GM20431 (cell line): ENCODE results near the gene RPS6KB1.
"Not testable (repeated sequence)": the region's sequence is repeated elsewhere in the genome, so short reads cannot be mapped to it uniquely, and the experiment has no call there.

Experiments
- in situ Hi-C: fragments of 300-500 bp; cut with MseI, MboI; formaldehyde crosslinking; loops from one replicate; pipeline ENCODE4 v1.15.0; 2020; ENCODE audit warnings: low sequenced_read_pairs; ENCODE audit not compliant: unreplicated experiment

Gene RPS6KB1

DNA sequence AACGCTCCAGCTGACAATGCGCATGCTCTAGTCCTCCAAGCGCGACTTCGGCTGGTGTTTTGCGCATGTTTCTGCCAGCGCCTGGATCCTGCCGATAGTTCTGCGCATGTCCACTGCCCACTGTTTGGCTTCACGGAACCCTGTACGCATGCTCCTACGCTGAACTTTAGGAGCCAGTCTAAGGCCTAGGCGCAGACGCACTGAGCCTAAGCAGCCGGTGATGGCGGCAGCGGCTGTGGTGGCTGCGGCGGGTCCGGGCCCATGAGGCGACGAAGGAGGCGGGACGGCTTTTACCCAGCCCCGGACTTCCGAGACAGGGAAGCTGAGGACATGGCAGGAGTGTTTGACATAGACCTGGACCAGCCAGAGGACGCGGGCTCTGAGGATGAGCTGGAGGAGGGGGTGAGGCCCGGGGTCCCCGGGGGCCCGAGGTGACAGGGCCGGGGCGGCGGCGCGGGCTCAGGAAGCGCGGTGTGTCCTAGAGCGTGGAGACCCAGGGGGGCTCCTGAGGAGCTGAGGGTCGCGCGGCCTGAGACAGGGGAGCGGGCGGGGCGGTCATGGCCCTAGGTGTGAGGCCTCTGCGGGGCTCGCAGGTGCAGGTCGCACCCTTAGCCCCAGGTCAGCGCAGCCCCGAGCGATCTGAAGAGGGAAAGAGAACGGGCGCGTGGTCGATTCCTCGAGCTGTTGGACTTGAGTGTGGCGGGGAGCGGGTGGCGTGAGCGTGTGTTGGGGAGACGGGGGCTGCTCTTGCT lies at the start of gene RPS6KB1, which contains the start of gene TUBD1:
Gene RPS6KB1 (plus strand): TSS at position 198 of the 752 bp plus-strand sequence. CDS start 64 bp downstream, at position 262.
Gene TUBD1 (minus strand): TSS at position 20 of the 752 bp plus-strand sequence. CDS start 1,941 bp downstream, outside the sequence.
- in situ Hi-C loops: no loop called here

DNA sequence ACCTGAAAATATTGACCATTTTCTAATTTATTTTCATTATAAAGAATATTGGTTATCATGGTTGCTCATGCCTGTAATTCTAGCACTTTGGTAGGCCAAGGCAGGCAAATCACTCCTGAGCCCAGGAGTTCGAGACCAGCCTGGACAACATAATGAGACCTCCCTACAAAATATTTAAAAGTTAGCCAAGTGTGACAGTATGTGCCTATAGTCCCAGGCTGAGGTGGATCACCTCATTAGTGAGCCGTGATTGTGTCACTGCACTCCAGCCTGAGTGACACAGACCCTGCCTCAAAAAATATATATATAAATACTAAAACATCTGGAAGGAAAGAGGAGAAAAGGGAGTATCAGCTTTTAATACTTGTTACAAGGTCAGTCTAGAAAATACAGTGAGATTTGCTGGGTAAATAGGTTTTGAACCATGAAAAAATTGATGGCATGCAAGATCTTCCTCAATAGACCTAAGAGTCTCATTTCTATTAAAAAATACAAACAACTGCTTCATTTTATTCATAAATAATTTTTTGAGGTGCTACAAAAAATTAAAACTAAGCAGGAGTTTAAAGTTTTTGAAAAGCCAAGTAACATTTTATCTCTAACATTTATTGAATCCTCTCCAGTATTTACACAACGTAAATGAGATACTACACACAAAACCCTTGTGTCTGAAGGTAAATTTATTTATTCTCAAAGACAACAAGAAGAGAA lies 47.9 kb upstream of the RPS6KB1 start:
- in situ Hi-C loops: no loop called here

DNA sequence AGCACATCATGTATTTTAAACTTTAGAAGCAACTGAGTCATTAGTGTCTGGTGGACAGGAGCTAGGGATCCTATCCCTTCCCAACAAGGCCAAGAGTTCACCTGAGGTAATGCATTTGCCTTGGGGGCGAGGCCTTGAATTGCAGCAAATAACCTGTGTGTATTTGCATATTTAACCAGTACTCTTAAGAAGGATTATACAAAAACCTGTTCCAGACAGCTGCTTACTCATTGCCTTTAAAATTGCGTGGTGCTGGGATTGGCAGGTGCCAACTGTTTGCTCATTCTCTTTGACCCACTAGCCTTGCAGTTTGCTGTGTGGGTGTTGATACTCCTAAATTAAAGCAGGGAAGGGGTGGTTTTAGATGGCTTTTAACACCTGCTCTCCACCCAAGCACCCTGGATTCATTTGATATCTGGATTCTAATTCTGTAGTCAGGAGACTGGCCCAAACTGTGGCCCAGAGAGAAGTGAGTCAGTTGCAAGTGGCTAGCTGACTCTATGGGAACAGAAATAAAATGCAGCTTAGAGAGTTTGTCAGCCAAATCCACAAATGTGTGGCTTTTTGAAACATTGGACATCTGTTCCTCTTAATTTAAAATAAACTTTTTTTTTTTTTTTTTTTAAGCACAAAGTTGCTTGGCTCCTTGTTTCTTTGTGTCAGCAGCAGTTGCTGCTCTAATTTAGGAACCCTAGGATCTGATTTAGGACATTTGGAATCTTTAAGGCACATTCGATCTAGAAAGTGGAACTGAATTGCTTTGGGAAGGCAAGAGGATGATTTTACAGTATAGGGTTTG lies 47.1 kb upstream of the RPS6KB1 start:
- in situ Hi-C loops: no loop called here

DNA sequence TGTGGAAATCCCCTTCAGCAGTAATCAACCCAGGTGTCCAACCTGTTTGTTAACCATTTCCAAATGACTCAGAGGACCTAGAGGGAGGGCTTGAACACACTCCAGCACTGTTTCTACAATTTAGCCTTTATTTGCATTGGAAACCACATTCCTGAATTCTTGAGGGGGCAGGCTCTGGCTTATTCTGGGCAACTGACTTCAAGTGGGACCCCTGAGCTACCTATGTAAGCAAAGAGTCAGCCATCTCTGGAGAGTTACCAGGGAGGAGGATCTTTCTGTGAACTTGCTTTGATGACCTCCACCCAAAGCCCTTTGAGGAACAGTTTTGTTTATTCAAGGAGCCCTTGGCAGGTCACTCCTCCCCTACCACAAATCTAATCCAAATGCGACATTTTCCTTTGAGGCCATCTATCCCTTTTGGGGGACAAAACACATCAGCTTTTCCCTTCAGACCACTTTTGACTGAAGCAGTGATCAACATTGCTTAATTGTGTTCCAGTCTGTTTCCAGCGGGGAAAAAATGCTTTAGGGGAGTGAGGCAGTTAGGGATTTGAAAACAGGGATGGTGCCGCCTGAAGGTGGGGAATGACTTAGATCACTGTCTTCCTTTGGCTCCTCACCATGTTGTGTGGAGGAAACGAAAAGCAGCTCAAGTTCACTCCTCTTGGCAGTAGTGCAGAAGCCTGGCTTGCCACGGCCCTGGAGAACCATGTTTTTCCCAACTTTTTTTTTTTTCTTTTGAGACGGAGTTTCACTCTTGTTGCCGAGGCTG lies 46.3 kb upstream of the RPS6KB1 start:
- in situ Hi-C loops: no loop called here

DNA sequence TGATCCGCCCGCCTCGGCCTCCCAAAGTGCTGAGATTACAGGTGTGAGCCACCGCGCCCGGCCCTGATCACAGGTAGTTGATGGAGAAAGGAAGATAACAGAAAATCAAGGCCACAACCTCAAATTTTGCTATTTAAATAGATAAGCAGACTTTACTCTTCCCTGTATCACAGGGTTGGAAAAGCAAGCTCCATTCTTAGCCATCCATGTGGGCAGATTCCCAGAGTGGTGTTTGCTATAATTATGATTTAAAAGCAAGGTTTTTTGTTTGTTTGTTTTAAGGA lies 44.6 kb upstream of the RPS6KB1 start:
- in situ Hi-C loops: no loop called here

DNA sequence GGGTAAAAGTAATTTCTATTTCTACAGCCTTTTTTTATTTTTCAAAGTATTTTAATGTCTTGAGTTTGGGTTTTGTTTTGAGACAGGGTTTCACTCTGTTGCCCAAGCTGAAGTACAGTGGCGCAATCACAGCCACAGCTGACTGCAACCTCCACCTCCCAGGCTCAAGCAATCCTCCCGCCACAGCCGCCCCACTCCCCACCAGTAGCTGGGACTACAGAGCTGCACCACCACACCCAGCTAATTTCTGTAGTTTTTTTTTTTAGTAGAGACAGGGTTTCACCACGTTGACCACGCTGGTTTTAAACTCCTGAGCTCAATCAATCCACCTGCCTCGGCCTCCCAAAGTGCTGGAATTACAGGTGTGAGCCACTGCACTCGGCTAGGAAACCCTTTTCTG lies 44.1 kb upstream of the RPS6KB1 start:
- in situ Hi-C loops: no loop called here

DNA sequence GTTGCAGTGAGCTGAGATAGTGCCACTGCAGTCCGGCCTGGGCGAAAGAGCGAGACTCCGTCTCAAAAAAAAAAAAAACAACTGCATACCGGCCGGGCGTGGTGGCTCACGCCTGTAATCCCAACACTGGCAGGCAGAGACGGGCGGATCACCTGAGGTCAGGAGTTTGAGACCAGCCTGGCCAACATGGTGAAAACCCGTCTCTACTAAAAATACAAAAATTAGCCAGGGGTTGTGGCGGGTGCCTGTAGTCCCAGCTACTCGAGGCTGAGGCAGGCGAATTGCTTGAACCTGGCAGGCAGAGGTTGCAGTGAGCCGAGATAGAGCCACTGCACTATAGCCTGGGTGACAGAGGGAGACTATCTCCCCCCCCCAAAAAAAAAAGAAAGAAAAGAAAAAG lies 42.6 kb upstream of the RPS6KB1 start:
- in situ Hi-C loops: not testable (repeated sequence)

DNA sequence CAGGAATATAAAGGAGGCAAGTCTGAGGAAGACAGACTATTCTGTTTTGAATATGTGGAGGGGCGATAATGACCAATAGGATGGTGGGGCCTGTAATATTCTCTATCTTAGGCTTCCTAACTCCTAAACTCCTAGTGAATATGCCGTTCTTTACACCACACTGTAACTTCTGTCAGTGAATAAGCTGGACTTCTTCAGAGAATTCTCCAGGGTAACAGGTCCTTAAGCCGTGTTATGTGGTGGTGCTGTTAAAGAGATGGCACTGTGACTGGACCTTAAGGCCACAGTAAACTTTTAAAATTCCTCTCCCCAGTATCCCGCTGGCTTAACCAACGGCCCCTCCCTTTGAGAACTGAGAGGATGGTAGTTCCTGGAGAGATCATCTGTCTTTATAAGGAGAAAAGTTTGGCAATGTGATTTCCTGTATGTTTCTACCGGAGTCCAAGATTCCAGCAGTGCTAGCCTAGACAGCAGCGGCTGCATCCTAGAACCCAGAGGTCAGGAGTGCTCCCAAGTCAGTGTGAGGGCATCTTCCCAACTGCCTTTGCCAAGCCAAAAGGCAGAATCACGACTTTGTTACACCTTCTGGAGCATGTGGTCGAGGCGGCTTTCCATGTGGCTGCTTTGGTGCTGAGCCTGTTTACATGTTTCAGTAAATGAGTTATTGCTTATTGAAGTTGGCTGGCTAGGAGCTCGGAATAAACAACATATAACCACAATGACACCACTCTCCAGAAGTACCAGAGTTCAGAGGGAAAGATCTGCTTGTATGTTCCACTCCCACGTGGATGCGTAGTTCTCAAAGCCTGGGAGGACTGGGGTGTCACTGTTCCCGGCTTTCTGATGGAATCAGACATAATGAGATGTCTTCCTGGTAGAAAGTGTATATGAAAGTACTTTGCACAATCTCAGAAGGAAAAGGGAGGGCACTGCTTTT lies 41.2 kb upstream of the RPS6KB1 start:
- in situ Hi-C loops: no loop called here

DNA sequence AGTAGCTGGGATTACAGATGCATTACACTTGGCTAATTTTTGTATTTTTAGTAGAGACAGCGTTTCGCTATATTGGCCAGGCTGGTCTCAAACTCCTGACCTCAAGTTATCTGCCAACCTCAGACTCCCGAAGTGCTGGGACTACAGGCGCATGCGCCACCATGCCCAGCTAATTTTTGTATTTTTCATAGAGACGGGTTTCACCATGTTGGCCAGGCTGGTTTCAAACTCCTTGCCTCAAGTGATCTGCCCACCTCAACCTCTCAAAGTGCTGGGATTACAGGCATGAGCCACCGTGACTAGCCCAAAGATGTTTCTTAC lies 40.1 kb upstream of the RPS6KB1 start:
- in situ Hi-C loops: not testable (repeated sequence)

DNA sequence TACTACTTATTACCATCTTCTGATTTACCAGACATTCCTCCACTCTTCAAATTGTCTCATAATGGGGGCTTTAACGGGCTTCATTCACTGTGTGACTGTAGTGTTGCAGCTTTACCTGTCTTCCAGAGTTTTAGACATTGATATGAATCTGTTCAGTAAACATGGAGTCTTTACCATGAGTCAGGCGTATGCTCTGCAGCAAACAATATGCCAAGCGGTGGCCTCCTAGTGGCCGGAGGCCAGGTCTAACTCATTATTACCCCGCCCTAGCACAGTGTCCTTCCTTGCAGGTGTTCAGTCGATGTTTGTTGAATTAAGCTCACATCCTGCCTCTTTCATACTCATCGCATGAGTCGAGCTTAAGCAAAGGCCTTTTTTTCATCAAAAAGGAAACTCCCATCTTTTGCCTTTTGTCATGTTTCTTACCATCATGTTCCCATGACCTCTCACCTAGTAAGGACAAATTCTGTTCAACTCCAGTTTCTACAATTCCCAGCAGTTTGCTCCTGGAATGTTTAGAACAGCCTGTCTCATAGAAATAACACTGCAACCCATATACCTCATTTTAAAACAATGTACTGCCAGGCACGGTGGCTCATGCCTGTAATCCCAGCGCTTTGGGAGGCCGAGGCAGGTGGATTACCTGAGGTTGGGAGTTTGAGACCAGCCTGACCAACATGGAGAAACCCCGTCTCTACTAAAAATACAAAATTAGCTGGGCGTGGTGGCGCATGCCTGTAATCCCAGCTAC lies 39.6 kb upstream of the RPS6KB1 start:
- in situ Hi-C loops: no loop called here

DNA sequence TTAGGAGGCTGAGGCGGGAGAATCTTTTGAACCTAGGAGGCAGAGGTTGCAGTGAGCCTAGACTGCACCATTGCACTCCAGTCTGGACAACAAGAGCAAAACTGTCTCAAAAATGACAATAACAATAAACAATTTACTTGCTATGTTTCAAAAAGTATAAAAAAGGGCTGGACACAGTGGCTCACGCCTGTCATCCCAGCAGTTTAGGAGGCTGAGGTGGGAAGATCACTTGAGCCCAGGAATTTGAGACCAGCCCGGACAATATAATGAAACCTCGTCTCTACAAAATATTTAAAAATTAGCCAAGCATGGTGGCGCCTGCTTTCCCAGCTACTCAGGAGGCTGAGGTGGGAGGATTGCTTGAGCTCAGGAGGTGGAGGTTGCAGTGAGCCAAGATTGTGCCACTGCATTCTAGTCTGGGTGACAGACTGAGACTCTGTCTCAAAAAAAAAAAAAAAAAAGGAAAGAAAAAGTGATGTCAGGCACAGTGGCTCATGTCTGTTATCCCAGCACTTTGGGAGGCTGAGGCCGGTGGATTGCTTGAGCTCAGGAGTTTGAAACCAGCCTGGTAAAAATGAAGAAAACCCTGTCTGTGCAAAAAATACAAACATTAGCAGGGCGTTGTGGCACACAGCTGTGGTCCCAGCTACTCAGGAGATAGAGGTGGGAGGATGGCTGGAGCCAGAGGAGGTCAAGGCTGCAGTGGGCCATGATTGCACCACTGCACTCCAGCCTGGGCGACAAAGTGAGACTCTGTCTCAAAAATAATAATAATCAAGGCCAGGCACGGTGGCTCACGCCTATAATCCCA lies 38.8 kb upstream of the RPS6KB1 start:
- in situ Hi-C loops: not testable (repeated sequence)

DNA sequence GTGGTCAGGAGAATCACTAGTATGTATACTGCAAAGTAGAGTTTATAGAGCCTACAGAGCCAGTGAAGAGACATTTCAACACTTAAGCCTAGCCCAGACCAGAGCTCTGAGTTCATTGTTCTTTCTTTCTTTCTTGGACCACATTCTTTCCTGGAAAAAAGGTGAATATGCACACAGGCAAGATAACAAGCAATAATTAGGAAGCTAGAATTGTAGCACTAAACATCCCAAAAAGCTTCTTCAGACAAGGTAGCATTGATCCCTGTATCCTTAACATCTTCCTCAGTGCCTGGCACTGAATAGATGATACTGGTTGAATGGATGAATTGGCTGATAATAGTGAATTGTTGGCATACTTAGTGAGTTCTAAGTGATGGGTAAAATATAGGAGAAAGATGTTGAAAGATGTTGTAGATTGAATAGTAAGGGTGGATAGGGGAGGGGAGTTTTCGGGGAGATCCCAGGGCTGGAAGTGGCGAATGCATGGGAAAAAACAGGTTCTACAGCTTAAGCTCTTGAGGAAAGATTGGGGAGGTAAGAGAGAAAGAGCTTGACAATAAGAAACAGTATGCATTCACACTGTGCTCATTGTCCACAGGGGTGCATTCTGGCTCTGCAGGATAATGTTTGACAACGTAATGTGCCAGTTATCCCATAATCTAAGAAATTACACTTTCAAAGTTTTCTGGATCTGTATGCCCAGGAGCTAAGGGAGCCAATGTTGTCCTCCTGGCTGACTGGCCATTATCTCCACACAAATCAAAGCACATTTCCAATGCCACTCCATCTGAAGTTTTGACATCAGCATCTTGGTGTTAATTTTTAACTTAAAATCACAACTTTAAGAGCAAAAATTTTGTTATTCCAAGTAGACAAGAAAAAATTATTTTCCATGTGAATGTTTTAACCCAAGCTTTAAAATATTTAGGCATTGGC lies 35.8 kb upstream of the RPS6KB1 start:
- in situ Hi-C loops: no loop called here

DNA sequence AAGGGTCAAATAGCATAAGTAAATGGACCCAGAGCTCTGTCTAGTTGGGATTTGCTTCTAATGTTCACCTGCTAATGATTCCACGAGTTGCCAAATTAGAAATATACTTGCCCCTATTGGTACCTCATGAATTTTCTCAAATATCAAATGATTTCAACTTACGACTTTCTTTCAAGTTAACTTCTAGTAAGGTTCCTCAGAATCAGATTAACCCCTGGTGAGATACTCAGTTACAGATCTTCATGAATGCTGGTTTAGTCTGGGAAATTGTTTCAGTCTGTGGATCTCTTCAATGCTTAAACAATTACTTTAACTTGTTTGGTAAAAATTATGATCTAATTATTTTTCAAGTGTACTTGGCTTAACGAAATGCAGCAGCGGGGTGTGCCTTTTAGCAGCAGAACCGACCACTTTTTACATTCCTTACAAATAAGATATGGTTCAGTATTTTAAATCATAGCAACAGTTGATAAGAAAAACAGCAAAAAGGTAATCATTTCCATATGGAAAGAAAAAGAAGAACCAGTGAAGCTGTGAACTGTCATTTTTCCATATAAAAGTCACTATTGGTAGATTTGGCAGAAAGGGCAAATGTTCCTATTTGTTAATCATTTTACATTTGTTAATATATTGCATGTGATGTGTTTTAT lies 34.6 kb upstream of the RPS6KB1 start:
- in situ Hi-C loops: no loop called here

DNA sequence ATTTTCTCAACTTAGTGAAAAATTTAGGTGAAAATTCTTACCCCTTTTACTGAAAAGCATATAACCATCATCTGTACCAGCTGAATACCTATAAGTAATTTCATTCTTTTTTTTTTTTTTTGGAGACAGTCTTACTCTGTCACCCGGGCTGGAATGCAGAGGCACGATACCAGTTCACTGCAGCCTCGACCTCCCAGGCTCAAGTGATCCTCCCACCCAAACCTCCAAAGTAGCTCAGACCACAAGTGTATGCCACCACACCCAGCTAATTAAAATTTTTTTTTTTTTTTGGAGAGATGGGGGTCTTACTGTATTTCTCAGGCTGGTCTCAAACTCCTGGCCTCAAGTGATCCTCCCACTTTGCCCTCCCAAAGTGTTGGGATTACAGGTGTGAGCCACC lies 34.0 kb upstream of the RPS6KB1 start:
- in situ Hi-C loops: no loop called here

DNA sequence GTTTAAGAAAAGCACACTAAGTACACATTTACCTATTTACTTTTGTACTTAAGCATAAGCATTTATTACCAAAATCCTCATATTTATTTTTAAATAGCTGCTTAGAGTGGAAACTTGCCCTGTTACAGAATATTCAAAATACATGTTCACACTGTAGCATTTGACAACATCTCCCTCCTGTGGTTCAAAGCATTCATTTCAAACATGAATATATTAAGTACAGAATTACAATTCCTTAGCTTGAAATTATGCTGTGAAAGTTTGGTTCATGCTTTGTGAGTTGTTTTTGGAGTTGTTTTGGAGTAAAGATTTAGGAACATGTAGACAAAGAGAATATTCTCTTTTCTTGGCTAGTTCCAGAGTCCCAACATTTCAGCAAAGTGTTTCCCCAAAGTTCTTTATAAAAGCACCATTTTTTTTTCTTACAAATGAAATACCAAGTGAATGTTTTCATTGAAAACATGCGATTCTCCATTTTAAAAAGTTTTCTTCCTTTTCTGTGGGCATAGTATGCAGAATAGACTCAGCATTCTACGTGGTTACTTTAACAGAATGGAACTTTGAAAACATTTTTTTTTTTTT lies 33.4 kb upstream of the RPS6KB1 start:
- in situ Hi-C loops: loop anchor here (10.0 kb wide), 1 partner anchor 125 kb away; no protein-coding TSS in a partner anchor

DNA sequence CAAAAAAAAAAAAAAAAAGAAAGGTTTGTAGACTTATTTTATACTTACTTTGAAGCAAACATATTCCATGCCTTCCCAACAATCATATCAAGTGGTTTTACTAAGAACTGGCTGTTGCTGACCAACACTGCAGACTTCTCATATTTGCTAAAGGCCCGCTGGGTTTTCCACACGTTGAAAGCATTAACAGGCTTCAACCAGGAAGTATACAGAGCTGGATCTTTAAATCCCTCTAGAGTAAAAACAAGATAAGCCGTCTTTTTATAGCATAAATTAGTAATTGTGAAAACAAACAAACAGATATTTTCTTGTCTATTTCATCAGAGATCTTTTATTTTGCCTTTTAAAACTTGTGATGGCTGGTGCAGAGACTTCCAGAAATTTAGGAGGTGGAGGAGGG lies 29.3 kb upstream of the RPS6KB1 start:
- in situ Hi-C loops: loop anchor here (10.0 kb wide), 1 partner anchor 129 kb away; no protein-coding TSS in a partner anchor
